ENCODE measurements around the gene OMP. TPM values are rescaled to one million over a fixed set of nuclear protein-coding genes. Genes with fewer than 3 reads are reported as not detected.

The OMP gene
- polyA plus RNA-seq, 1 donor from 2014 or later, result not detected

GRCh38 chr11:77106759-77107158, 4.1 kb downstream of the OMP start:
- Histone ChIP-seq H3K27ac (ENCODE audit: low read length) (no peak overlapping the region), H4K20me1 (ENCODE audit: insufficient read depth) (no peaks in the 10 kb centered on the region), H3K9me3 (ENCODE audit: low read length) (no peaks in the 10 kb centered on the region), H3K36me3 (ENCODE audit: insufficient read depth, low read length) (no peaks in the 10 kb centered on the region), H2AFZ (ENCODE audit: low read depth, low read length) (no peak overlapping the region), H3K9ac (ENCODE audit: low read length) (no peak overlapping the region), H3K79me2 (replicated peaks; ENCODE audit: insufficient read depth, low read length) (no peaks in the 10 kb centered on the region), H3F3A (ENCODE audit: insufficient read depth, low read length, poor library complexity, severe bottlenecking) (no peaks in the 10 kb centered on the region), H3K4me3 (ENCODE audit: low read length) (no peak overlapping the region), H3K9me2 (ENCODE audit: insufficient read depth, low read length) (no peaks in the 10 kb centered on the region), H3K4me2 (ENCODE audit: low read length) (no peak overlapping the region), H3K27me3 (ENCODE audit: insufficient read depth, low read depth, low read length) (no peaks in the 10 kb centered on the region)
- TF ChIP-seq EZH2 (IDR thresholded peaks at IDR 0.05; ENCODE audit: borderline replicate concordance, insufficient read depth, low read length, poor library complexity, severe bottlenecking) (no peak), MXI1 (conservative IDR thresholded peaks at IDR 0.05; ENCODE audit: poor library complexity, severe bottlenecking) (no peak), POLR2AphosphoS5 (IDR thresholded peaks at IDR 0.05) (no peak), RAD21 (conservative IDR thresholded peaks at IDR 0.05) (no peak), EP300 (conservative IDR thresholded peaks at IDR 0.05; ENCODE audit: poor library complexity, severe bottlenecking) (no peak)

GRCh38 chr11:77107950-77108349, 5.3 kb downstream of the OMP start:
- H2AFZ ChIP-seq (ENCODE audit: low read depth, low read length), result no peak overlapping the region
- no peak overlapping the region for H3K9ac ChIP-seq (ENCODE audit: low read length)
- no peak for TF ChIP-seq RAD21 (conservative IDR thresholded peaks at IDR 0.05)
- no peak for TF ChIP-seq SMC3 (conservative IDR thresholded peaks at IDR 0.05; ENCODE audit: poor library complexity)
- no peak for TF ChIP-seq CTCF (IDR thresholded peaks at IDR 0.05; ENCODE audit: poor library complexity, severe bottlenecking)
- no peak for TF ChIP-seq POLR2AphosphoS5 (IDR thresholded peaks at IDR 0.05)
- TF ChIP-seq, protein P1, sequence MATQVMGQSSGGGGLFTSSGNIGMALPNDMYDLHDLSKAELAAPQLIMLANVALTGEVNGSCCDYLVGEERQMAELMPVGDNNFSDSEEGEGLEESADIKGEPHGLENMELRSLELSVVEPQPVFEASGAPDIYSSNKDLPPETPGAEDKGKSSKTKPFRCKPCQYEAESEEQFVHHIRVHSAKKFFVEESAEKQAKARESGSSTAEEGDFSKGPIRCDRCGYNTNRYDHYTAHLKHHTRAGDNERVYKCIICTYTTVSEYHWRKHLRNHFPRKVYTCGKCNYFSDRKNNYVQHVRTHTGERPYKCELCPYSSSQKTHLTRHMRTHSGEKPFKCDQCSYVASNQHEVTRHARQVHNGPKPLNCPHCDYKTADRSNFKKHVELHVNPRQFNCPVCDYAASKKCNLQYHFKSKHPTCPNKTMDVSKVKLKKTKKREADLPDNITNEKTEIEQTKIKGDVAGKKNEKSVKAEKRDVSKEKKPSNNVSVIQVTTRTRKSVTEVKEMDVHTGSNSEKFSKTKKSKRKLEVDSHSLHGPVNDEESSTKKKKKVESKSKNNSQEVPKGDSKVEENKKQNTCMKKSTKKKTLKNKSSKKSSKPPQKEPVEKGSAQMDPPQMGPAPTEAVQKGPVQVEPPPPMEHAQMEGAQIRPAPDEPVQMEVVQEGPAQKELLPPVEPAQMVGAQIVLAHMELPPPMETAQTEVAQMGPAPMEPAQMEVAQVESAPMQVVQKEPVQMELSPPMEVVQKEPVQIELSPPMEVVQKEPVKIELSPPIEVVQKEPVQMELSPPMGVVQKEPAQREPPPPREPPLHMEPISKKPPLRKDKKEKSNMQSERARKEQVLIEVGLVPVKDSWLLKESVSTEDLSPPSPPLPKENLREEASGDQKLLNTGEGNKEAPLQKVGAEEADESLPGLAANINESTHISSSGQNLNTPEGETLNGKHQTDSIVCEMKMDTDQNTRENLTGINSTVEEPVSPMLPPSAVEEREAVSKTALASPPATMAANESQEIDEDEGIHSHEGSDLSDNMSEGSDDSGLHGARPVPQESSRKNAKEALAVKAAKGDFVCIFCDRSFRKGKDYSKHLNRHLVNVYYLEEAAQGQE (IDR thresholded peaks at IDR 0.05; ENCODE audit: borderline replicate concordance), result no peak
- no peak for TF ChIP-seq EZH2 (IDR thresholded peaks at IDR 0.05; ENCODE audit: borderline replicate concordance, insufficient read depth, low read length, poor library complexity, severe bottlenecking)
- no peak for TF ChIP-seq EP300 (conservative IDR thresholded peaks at IDR 0.05; ENCODE audit: poor library complexity, severe bottlenecking)
- no peak for TF ChIP-seq TAF1 (IDR thresholded peaks at IDR 0.05; ENCODE audit: low read depth)
- no peak for TF ChIP-seq MXI1 (conservative IDR thresholded peaks at IDR 0.05; ENCODE audit: poor library complexity, severe bottlenecking)
- no peaks in the 10 kb centered on the region for H3K36me3 ChIP-seq (ENCODE audit: insufficient read depth, low read length)
- H3K9me3 ChIP-seq (ENCODE audit: low read length), result no peaks in the 10 kb centered on the region
- H3K4me2 ChIP-seq (ENCODE audit: low read length), result no peak overlapping the region
- no peaks in the 10 kb centered on the region for H4K20me1 ChIP-seq (ENCODE audit: insufficient read depth)
- no peaks in the 10 kb centered on the region for H3K27me3 ChIP-seq (ENCODE audit: insufficient read depth, low read depth, low read length)
- H3K27ac ChIP-seq (ENCODE audit: low read length), result no peak overlapping the region
- no peaks in the 10 kb centered on the region for H3K9me2 ChIP-seq (ENCODE audit: insufficient read depth, low read length)
- no peak overlapping the region for H3K4me3 ChIP-seq (ENCODE audit: low read length)
- H3F3A ChIP-seq (ENCODE audit: insufficient read depth, low read length, poor library complexity, severe bottlenecking), result no peaks in the 10 kb centered on the region
- H3K79me2 ChIP-seq (replicated peaks; ENCODE audit: insufficient read depth, low read length), result no peaks in the 10 kb centered on the region
